ENCODE data around the gene ERP27.

The ERP27 gene

DNA sequence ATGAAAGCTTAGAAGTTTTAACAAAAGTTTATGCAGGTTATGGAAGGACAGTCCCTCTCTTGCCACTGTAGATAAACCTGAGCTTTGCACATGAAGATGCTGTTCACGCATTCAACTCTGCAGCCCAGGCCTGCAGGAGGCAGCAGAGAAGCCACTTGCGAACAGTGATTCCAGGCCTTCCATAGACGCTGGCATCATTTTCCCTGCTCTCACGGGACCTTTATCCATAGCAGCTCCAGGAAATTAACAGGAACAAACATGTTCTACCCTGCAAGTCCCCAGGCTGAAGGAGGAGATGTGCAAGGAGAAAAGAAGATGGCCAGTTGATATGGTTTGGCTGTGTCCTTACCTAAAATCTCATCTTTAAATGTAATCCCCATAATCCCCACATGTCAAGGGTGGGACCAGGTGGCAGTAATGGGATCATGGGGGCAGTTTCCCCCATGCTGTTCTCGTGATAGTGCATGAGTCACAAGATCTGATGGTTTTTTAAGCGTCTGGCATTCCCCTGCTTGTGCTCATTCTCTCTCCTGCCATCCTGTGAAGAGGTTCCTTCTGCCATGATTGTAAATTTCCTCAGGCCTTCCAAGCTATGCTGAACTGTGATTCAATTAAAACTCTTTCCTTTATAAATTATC is 2.0 kb downstream of the ERP27 start:
- H3K23ac ChIP-seq (ENCODE audit: low read length in 2 of 2) = no peak overlapping the region
- H3K36me3 ChIP-seq (ENCODE audit: control insufficient read depth in 1 of 2, insufficient read depth in 2 of 2, low read depth in 1 of 2, low read length in 2 of 2) = no peaks in the 10 kb centered on the region
- no peak overlapping the region for H3K4me3 ChIP-seq (ENCODE audit: insufficient read depth in 1 of 2, low read depth in 1 of 2, low read length in 2 of 2)
- no peaks in the 10 kb centered on the region for H3K9me3 ChIP-seq (ENCODE audit: control insufficient read depth, low read length)
- no peak overlapping the region for H2AFZ ChIP-seq (ENCODE audit: low read depth, low read length)
- H3K79me1 ChIP-seq (replicated peaks; ENCODE audit: low read length, poor library complexity, severe bottlenecking) = no peaks in the 10 kb centered on the region
- no peak overlapping the region for H4K91ac ChIP-seq (ENCODE audit: low read length)
- peak overlapping the region; percentile 22 for H4K8ac ChIP-seq (ENCODE audit: low read length)
- no peak for DNase-seq
- peak overlapping the region in 1 of 2 experiments; percentile 51 for H2BK12ac ChIP-seq (ENCODE audit: low read length in 2 of 2)
- no peak overlapping the region for H3K4ac ChIP-seq (ENCODE audit: low read depth in 1 of 2, low read length in 2 of 2)
- H2BK5ac ChIP-seq (ENCODE audit: low read depth, low read length, poor library complexity, severe bottlenecking) = no peak overlapping the region
- no peak overlapping the region for H3K27ac ChIP-seq (ENCODE audit: low read length, poor library complexity, severe bottlenecking)
- no peak overlapping the region for H2BK120ac ChIP-seq (ENCODE audit: low read depth, low read length)
- H2AK5ac ChIP-seq (ENCODE audit: low read length, severe bottlenecking) = peak overlapping the region; percentile 43
- 66% methylated on average over 5 of the region's 6 CpGs for WGBS
- H3K14ac ChIP-seq (ENCODE audit: low read length in 2 of 2) = no peak overlapping the region
- H3K9ac ChIP-seq (ENCODE audit: low read length) = no peak overlapping the region
- H3K18ac ChIP-seq (ENCODE audit: low read depth in 1 of 2, low read length in 2 of 2) = peak overlapping the region in 1 of 2 experiments; percentile 84
- H2BK15ac ChIP-seq (ENCODE audit: low read depth, poor library complexity, severe bottlenecking) = no peak overlapping the region
- peaks cover 7% of the 10 kb centered on the region for H3K4me1 ChIP-seq (ENCODE audit: control insufficient read depth, insufficient read depth, low read depth, low read length)
- H3K27me3 ChIP-seq (ENCODE audit: control insufficient read depth in 1 of 2, insufficient read depth in 1 of 2, low read length in 2 of 2) = no peaks in the 10 kb centered on the region
- H3K4me2 ChIP-seq (ENCODE audit: low read length, poor library complexity, severe bottlenecking) = no peak overlapping the region

GRCh38 chr12:14935031-14935430 is 3.3 kb downstream of the ERP27 start:
- no peak overlapping the region for H3K18ac ChIP-seq (ENCODE audit: low read depth in 1 of 2, low read length in 2 of 2)
- no peak overlapping the region for H2BK120ac ChIP-seq (ENCODE audit: low read depth, low read length)
- H3K9ac ChIP-seq (ENCODE audit: low read length) = no peak overlapping the region
- H4K91ac ChIP-seq (ENCODE audit: low read length) = no peak overlapping the region
- H3K79me1 ChIP-seq (replicated peaks; ENCODE audit: low read length, poor library complexity, severe bottlenecking) = no peaks in the 10 kb centered on the region
- H3K27me3 ChIP-seq (ENCODE audit: control insufficient read depth in 1 of 2, insufficient read depth in 1 of 2, low read length in 2 of 2) = no peaks in the 10 kb centered on the region
- no peak overlapping the region for H4K8ac ChIP-seq (ENCODE audit: low read length)
- peak overlapping the region in 1 of 2 experiments; percentile 86 for H2BK12ac ChIP-seq (ENCODE audit: low read length in 2 of 2)
- H3K14ac ChIP-seq (ENCODE audit: low read length in 2 of 2) = no peak overlapping the region
- no peak overlapping the region for H3K4ac ChIP-seq (ENCODE audit: low read depth in 1 of 2, low read length in 2 of 2)
- H2AK5ac ChIP-seq (ENCODE audit: low read length, severe bottlenecking) = no peak overlapping the region
- H2AFZ ChIP-seq (ENCODE audit: low read depth, low read length) = no peak overlapping the region
- H2BK15ac ChIP-seq (ENCODE audit: low read depth, poor library complexity, severe bottlenecking) = no peak overlapping the region
- 8% methylated on average over 1 of the region's 4 CpGs for WGBS
- H3K27ac ChIP-seq (ENCODE audit: low read length, poor library complexity, severe bottlenecking) = peak overlapping the region; percentile 88
- H3K4me2 ChIP-seq (ENCODE audit: low read length, poor library complexity, severe bottlenecking) = no peak overlapping the region
- peaks cover 7% of the 10 kb centered on the region for H3K4me1 ChIP-seq (ENCODE audit: control insufficient read depth, insufficient read depth, low read depth, low read length)
- no peak overlapping the region for H3K4me3 ChIP-seq (ENCODE audit: insufficient read depth in 1 of 2, low read depth in 1 of 2, low read length in 2 of 2)
- H3K9me3 ChIP-seq (ENCODE audit: control insufficient read depth, low read length) = no peaks in the 10 kb centered on the region
- DNase-seq = no peak
- no peak overlapping the region for H3K23ac ChIP-seq (ENCODE audit: low read length in 2 of 2)
- no peaks in the 10 kb centered on the region for H3K36me3 ChIP-seq (ENCODE audit: control insufficient read depth in 1 of 2, insufficient read depth in 2 of 2, low read depth in 1 of 2, low read length in 2 of 2)
- H2BK5ac ChIP-seq (ENCODE audit: low read depth, low read length, poor library complexity, severe bottlenecking) = no peak overlapping the region

DNA sequence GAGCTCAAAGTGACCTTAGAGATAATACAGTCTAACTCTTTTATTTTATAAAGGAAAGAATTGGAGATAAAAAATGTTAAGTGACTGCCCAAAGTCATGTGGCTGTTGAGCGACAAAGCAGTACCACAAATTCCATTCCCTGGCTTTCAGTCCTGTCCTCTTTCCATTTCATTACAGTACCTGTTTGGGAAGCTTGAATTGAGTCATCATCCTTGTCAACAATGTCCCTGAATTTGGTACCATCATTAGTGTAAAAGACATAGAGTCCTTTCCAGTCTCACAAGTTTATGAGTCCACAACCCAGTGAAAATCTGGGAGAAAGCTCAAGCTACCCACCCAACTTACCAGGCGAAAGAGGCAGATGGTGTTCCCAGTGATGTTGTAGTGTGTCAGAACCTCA is 3.8 kb downstream of the ERP27 start:
- Histone ChIP-seq H2BK120ac (ENCODE audit: low read depth, low read length) (peak overlapping the region; percentile 57), H2BK12ac (ENCODE audit: low read length in 2 of 2) (peak overlapping the region; percentile 86 to 88), H2BK5ac (ENCODE audit: low read depth, low read length, poor library complexity, severe bottlenecking) (no peak overlapping the region), H4K91ac (ENCODE audit: low read length) (no peak overlapping the region), H2AK5ac (ENCODE audit: low read length, severe bottlenecking) (peak overlapping the region; percentile 57), H3K23ac (ENCODE audit: low read length in 2 of 2) (no peak overlapping the region), H3K9me3 (ENCODE audit: control insufficient read depth, low read length) (no peaks in the 10 kb centered on the region), H3K27ac (ENCODE audit: low read length, poor library complexity, severe bottlenecking) (peak overlapping the region; percentile 77), H3K79me1 (replicated peaks; ENCODE audit: low read length, poor library complexity, severe bottlenecking) (no peaks in the 10 kb centered on the region), H3K4me3 (ENCODE audit: insufficient read depth in 1 of 2, low read depth in 1 of 2, low read length in 2 of 2) (no peak overlapping the region), H3K14ac (ENCODE audit: low read length in 2 of 2) (no peak overlapping the region), H3K4ac (ENCODE audit: low read depth in 1 of 2, low read length in 2 of 2) (no peak overlapping the region), H2BK15ac (ENCODE audit: low read depth, poor library complexity, severe bottlenecking) (peak overlapping the region; percentile 88), H3K4me2 (ENCODE audit: low read length, poor library complexity, severe bottlenecking) (no peak overlapping the region), H3K4me1 (ENCODE audit: control insufficient read depth, insufficient read depth, low read depth, low read length) (peaks cover 8% of the 10 kb centered on the region), H3K27me3 (ENCODE audit: control insufficient read depth in 1 of 2, insufficient read depth in 1 of 2, low read length in 2 of 2) (no peaks in the 10 kb centered on the region), H3K18ac (ENCODE audit: low read depth in 1 of 2, low read length in 2 of 2) (peak overlapping the region; percentile 11 to 71), H2AFZ (ENCODE audit: low read depth, low read length) (no peak overlapping the region), H3K36me3 (ENCODE audit: control insufficient read depth in 1 of 2, insufficient read depth in 2 of 2, low read depth in 1 of 2, low read length in 2 of 2) (no peaks in the 10 kb centered on the region), H3K9ac (ENCODE audit: low read length) (no peak overlapping the region), H4K8ac (ENCODE audit: low read length) (peak overlapping the region; percentile 48)
- no peak for DNase-seq
- 100% methylated on average over 2 of the region's 2 CpGs for WGBS

- Histone ChIP-seq H3K79me1 (replicated peaks; ENCODE audit: low read length, poor library complexity, severe bottlenecking) (no peaks in the 10 kb centered on the region), H4K8ac (ENCODE audit: low read length) (no peak overlapping the region), H3K4me3 (ENCODE audit: insufficient read depth in 1 of 2, low read depth in 1 of 2, low read length in 2 of 2) (no peak overlapping the region), H3K27ac (ENCODE audit: low read length, poor library complexity, severe bottlenecking) (peak overlapping the region; percentile 29), H3K4ac (ENCODE audit: low read depth in 1 of 2, low read length in 2 of 2) (no peak overlapping the region), H2BK12ac (ENCODE audit: low read length in 2 of 2) (peak overlapping the region; percentile 73 to 84), H2AFZ (ENCODE audit: low read depth, low read length) (no peak overlapping the region), H3K36me3 (ENCODE audit: control insufficient read depth in 1 of 2, insufficient read depth in 2 of 2, low read depth in 1 of 2, low read length in 2 of 2) (no peaks in the 10 kb centered on the region), H3K9ac (ENCODE audit: low read length) (no peak overlapping the region), H2AK5ac (ENCODE audit: low read length, severe bottlenecking) (peak overlapping the region; percentile 64), H3K27me3 (ENCODE audit: control insufficient read depth in 1 of 2, insufficient read depth in 1 of 2, low read length in 2 of 2) (no peaks in the 10 kb centered on the region), H3K4me1 (ENCODE audit: control insufficient read depth, insufficient read depth, low read depth, low read length) (peaks cover 8% of the 10 kb centered on the region), H3K9me3 (ENCODE audit: control insufficient read depth, low read length) (no peaks in the 10 kb centered on the region), H2BK5ac (ENCODE audit: low read depth, low read length, poor library complexity, severe bottlenecking) (no peak overlapping the region), H3K23ac (ENCODE audit: low read length in 2 of 2) (no peak overlapping the region), H3K14ac (ENCODE audit: low read length in 2 of 2) (no peak overlapping the region), H3K18ac (ENCODE audit: low read depth in 1 of 2, low read length in 2 of 2) (peak overlapping the region; percentile 39 to 57), H2BK15ac (ENCODE audit: low read depth, poor library complexity, severe bottlenecking) (no peak overlapping the region), H2BK120ac (ENCODE audit: low read depth, low read length) (no peak overlapping the region), H4K91ac (ENCODE audit: low read length) (no peak overlapping the region), H3K4me2 (ENCODE audit: low read length, poor library complexity, severe bottlenecking) (no peak overlapping the region)
- DNase-seq = no peak
- WGBS = 92% methylated on average over 6 of the region's 7 CpGs
Observed at GRCh38 chr12:14931791-14932560, 6.4 kb downstream of the ERP27 start.

Data from mesenchymal stem cell (in vitro differentiated cells and primary cell).